ENCODE results near the gene COL12A1. TPM values are rescaled to one million over a fixed set of nuclear protein-coding genes. Genes with fewer than 3 reads are reported as not detected.

The COL12A1 gene
- total RNA-seq, 1 experiment from 2014 or later: 12.5 TPM

DNA sequence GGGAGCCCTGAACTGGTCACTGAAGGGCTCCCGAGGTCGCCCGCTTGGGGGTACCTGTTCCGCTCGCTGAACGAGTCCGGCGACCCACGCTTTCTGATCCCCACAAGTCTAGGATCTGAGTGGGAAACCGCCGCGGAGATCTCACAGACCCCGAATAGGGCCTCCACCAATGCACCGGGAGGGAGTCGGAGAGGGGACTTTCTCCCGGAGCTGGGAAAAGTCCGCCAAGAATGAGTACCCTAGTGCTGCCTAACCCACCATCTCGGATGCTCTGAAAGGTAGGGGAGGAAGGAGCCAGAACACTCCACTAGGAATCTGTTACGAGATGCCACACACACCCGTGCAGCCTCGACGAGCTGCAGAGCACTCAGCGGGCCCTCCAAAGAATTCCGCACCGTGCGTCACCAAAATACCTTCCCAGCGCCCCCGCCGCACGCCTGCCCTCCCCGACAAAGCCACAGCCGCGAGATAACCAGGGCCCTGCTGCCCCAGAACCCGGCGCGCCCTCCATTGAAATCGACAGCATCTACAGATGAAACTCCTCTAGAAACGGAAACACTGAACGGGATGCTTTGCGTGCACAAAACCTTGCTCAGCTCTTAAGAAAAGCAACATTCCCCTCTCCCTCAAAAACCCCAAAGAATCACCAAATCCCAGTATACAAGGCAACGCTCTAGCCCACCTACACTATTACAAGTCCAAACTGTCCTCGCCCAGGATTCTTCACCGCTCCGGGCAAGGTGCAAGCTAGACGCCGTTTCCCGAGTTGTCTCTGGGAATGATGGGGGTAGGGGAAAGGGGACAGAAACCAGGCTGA is 686 bp downstream of the COL12A1 start:
- BruUV-seq (replicated peaks): TSS peak; percentile 52
- TF ChIP-seq EZH2 (IDR thresholded peaks at IDR 0.05; ENCODE audit: low read depth): no peak
- TF ChIP-seq, protein P1, sequence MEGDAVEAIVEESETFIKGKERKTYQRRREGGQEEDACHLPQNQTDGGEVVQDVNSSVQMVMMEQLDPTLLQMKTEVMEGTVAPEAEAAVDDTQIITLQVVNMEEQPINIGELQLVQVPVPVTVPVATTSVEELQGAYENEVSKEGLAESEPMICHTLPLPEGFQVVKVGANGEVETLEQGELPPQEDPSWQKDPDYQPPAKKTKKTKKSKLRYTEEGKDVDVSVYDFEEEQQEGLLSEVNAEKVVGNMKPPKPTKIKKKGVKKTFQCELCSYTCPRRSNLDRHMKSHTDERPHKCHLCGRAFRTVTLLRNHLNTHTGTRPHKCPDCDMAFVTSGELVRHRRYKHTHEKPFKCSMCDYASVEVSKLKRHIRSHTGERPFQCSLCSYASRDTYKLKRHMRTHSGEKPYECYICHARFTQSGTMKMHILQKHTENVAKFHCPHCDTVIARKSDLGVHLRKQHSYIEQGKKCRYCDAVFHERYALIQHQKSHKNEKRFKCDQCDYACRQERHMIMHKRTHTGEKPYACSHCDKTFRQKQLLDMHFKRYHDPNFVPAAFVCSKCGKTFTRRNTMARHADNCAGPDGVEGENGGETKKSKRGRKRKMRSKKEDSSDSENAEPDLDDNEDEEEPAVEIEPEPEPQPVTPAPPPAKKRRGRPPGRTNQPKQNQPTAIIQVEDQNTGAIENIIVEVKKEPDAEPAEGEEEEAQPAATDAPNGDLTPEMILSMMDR (conservative IDR thresholded peaks at IDR 0.05): no peak
- H3K36me3 ChIP-seq (ENCODE audit: low read depth): no peaks in the 10 kb centered on the region
- peak overlapping the region; percentile 60 for H3K4me3 ChIP-seq
- intact Hi-C loops (cut with micrococcal nuclease; ENCODE audit: unreplicated experiment): loop anchor here (1.0 to 10.0 kb wide), 12 partner anchors 103 to 1530 kb away; no protein-coding TSS in a partner anchor
- H3K27me3 ChIP-seq (ENCODE audit: insufficient read depth, low read depth): 0 out of 2 replicates have a peak, but pooled peaks cover 4% of the 10 kb centered on the region
- H3K4me2 ChIP-seq: peak overlapping the region; percentile 93
- ChIA-PET POLR2A (ENCODE audit: unreplicated experiment) (interaction anchor here (0.5 to 0.7 kb wide), 2 partner anchors 1598 to 1620 kb away, joined by 3 to 6 read pairs; no protein-coding TSS in a partner anchor), CTCF (interaction anchor here (0.6 to 1.6 kb wide), 4 partner anchors 9 to 1466 kb away, joined by 3 to 7 read pairs (median 4); no protein-coding TSS in a partner anchor)
- peak overlapping the region; percentile 83 for H2AFZ ChIP-seq
- DNase-seq: peak; percentile 45 to 59
- no peaks in the 10 kb centered on the region for H3K79me2 ChIP-seq (ENCODE audit: low read depth)
- H3K9me3 ChIP-seq (ENCODE audit: insufficient read depth, low read depth): no peaks in the 10 kb centered on the region
- no peaks in the 10 kb centered on the region for H4K20me1 ChIP-seq (ENCODE audit: insufficient read depth)
- H3K27ac ChIP-seq: no peak overlapping the region
- H3F3A ChIP-seq (ENCODE audit: insufficient read depth, low read depth): peaks cover 8% of the 10 kb centered on the region; the same call in 1 of the 2 replicates
- H3K9me2 ChIP-seq (ENCODE audit: insufficient read depth): no peaks in the 10 kb centered on the region
- H3K4me1 ChIP-seq (replicated peaks; ENCODE audit: insufficient read depth): peaks cover 11% of the 10 kb centered on the region; the same call in 1 of the 2 replicates

DNA sequence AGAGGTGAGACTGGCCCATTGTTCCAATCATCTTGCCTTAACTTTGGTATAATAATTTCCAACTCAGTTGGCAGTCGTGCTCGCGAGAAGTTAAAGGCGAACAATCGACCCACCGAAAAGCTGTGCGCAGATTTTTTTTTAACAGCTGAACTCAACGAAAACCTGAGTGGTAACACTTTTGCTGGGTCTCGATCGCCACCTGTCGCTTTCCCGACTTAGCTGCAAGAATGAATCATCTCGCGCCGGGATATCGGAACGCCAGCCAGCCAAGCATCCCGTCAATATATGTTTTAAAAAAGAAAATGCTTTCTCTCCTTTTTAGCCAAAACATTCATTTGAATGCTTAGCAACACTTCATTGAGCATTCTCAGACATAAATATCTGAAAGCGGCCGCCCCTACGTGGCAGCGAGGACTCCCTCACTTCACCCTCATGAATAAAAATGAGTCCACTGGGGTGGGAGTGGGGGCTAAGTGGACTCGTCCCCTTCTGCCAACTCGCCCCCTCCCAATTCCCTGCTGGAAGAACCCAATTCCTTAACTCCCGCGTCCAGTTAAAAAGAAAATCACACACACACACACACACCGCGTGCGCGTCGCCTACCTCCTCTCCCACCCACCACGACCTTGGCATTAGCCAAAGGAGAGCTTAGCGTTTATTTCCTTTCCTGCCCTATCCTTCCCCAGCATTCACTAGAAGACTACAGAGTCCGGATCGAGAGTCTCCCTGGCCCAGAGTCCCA is 1.5 kb downstream of the COL12A1 start:
- H3K4me2 ChIP-seq: peak overlapping the region; percentile 93
- CTCF ChIA-PET: interaction anchor here (0.5 to 0.7 kb wide), 4 partner anchors 265 to 1226 kb away, joined by 3 to 8 read pairs (median 4); no protein-coding TSS in a partner anchor

More for the DNA sequence above, 1.5 kb downstream of the COL12A1 start:
- H3K79me2 ChIP-seq (ENCODE audit: low read depth): no peaks in the 10 kb centered on the region
- no peaks in the 10 kb centered on the region for H3K36me3 ChIP-seq (ENCODE audit: low read depth)
- no peaks in the 10 kb centered on the region for H3K9me3 ChIP-seq (ENCODE audit: insufficient read depth, low read depth)
- H3K4me3 ChIP-seq: peak overlapping the region; percentile 60
- peaks cover 8% of the 10 kb centered on the region; the same call in 1 of the 2 replicates for H3F3A ChIP-seq (ENCODE audit: insufficient read depth, low read depth)
- no peaks in the 10 kb centered on the region for H4K20me1 ChIP-seq (ENCODE audit: insufficient read depth)
- H3K27ac ChIP-seq: no peak overlapping the region
- H2AFZ ChIP-seq: peak overlapping the region; percentile 83
- peaks cover 11% of the 10 kb centered on the region; the same call in 1 of the 2 replicates for H3K4me1 ChIP-seq (replicated peaks; ENCODE audit: insufficient read depth)
- no peaks in the 10 kb centered on the region for H3K9me2 ChIP-seq (ENCODE audit: insufficient read depth)
- DNase-seq: peak; percentile 70 to 74
- intact Hi-C loops (cut with micrococcal nuclease; ENCODE audit: unreplicated experiment): loop anchor here (1.0 to 10.0 kb wide), 9 partner anchors 210 to 1530 kb away; no protein-coding TSS in a partner anchor
- TF ChIP-seq, protein P1 (conservative IDR thresholded peaks at IDR 0.05): peak; percentile 84
- no peak for TF ChIP-seq EZH2 (IDR thresholded peaks at IDR 0.05; ENCODE audit: low read depth)
- POLR2A ChIA-PET (ENCODE audit: unreplicated experiment): interaction anchor here (0.5 to 0.6 kb wide), 2 partner anchors 157 to 1460 kb away, joined by 5 read pairs; no protein-coding TSS in a partner anchor
- no TSS peak for BruUV-seq (replicated peaks)
- 0 out of 2 replicates have a peak, but pooled peaks cover 4% of the 10 kb centered on the region for H3K27me3 ChIP-seq (ENCODE audit: insufficient read depth, low read depth)
